Esophagus muscularis mucosa (tissue), 4 donors: ENCODE results near the gene CREBRF. TPM values are rescaled to one million over a fixed set of nuclear protein-coding genes. Genes with fewer than 3 reads are reported as not detected.

Experiments used
- DNase-seq: peaks from one replicate; pipeline ENCODE4 v3.0.0-alpha.2; 2017; ENCODE audit errors: extremely low spot score
- H3K27ac ChIP-seq, 4 donors: fragments of 200-600 bp; sonication (generic); replicated peaks in 1 of 4; 1 replicate in 3 of 4; 2 replicates in 1 of 4; pipeline ENCODE4 v1.5.1; 2016 to 2019; ENCODE audit warnings: mild to moderate bottlenecking in 1 of 4
- H3K27me3 ChIP-seq, 4 donors: fragments of 200-600 bp; sonication (generic); one replicate each; pipeline versions ENCODE4 v1.5.1 to v1.6.0; 2016 to 2019
- H3K36me3 ChIP-seq, 4 donors: fragments of 200-600 bp; sonication (generic); one replicate each; pipeline ENCODE4 v1.5.1; 2016 to 2019
- H3K4me1 ChIP-seq, 4 donors: fragments of 200-600 bp; sonication (generic); one replicate each; pipeline ENCODE4 v1.5.1; 2016 to 2019
- H3K4me3 ChIP-seq, 4 donors: fragments of 200-600 bp; sonication (generic); 1 replicate in 2 of 4; 2 replicates in 2 of 4; pipeline ENCODE4 v1.5.1; 2016 to 2019; ENCODE audit warnings: mild to moderate bottlenecking in 4 of 4, moderate library complexity in 1 of 4
- H3K9me3 ChIP-seq, 4 donors: fragments of 200-600 bp; sonication (generic); 1 replicate in 3 of 4; 2 replicates in 1 of 4; pipeline ENCODE4 v1.5.1; 2016 to 2019
- EP300 ChIP-seq: sonication (generic); formaldehyde crosslinking; IDR thresholded peaks from one replicate; pipeline ENCODE4 v1.6.1; 2017; ENCODE audit warnings: antibody characterized with exemption
- POLR2A ChIP-seq: fragments of 450-650 bp; IDR thresholded peaks from one replicate; pipeline ENCODE4 v1.6.1; 2017; ENCODE audit warnings: antibody characterized with exemption, moderate library complexity, mild to moderate bottlenecking, low read depth
- POLR2AphosphoS5 ChIP-seq, 2 donors: sonication (generic); formaldehyde crosslinking; IDR thresholded peaks; one replicate each; pipeline ENCODE4 v1.6.1; 2017; ENCODE audit warnings: antibody characterized with exemption in 2 of 2
- WGBS: methylation state at CpG from one replicate; pipeline ENCODE4 v1.1.5; 2018; 5-methylcytosine and 5-hydroxymethylcytosine counted together
- intact Hi-C: fragments of 100-400 bp; cut with DNase I; formaldehyde crosslinking; loops from one replicate; pipeline ENCODE4 v1.15.1; 2023
- total RNA-seq, 4 donors: library from RNA; depleted of rRNA; stranded (reverse); fragments of >200 nt; gene quantifications; one replicate each; pipeline versions ENCODE4 v1.1.0 to v1.2.1, GENCODE V29; 2016
- TF ChIP-seq, protein P1 (sequence below), 3 experiments: fragments of 200-600 bp in 2 of 3; fragments of 450-650 bp in 1 of 3; sonication (generic) in 2 of 3; IDR thresholded peaks; one replicate each; pipeline ENCODE4 v1.5.1; 2017 to 2019; ENCODE audit warnings: antibody characterized with exemption in 3 of 3, mild to moderate bottlenecking in 2 of 3, moderate library complexity in 1 of 3

CREBRF gene
- total RNA-seq, 4 donors from 2014 or later, result 37.8 to 76.5 (median 46.3) TPM

GRCh38 chr5:173051746-173052145 is 4.4 kb upstream of the CREBRF start:
- DNase-seq, result no peak
- H3K4me1 ChIP-seq, result peaks cover 0 to 11% (median 5%) of the 10 kb centered on the region in 4 donors
- intact Hi-C loops, result loop anchor here (10.0 kb wide), 1 partner anchor 93 kb away; the partner anchor contains the start of gene BNIP1
- TF ChIP-seq POLR2AphosphoS5 (IDR thresholded peaks at IDR 0.05) (no peak), POLR2A (no peak), EP300 (no peak)
- TF ChIP-seq, protein P1, sequence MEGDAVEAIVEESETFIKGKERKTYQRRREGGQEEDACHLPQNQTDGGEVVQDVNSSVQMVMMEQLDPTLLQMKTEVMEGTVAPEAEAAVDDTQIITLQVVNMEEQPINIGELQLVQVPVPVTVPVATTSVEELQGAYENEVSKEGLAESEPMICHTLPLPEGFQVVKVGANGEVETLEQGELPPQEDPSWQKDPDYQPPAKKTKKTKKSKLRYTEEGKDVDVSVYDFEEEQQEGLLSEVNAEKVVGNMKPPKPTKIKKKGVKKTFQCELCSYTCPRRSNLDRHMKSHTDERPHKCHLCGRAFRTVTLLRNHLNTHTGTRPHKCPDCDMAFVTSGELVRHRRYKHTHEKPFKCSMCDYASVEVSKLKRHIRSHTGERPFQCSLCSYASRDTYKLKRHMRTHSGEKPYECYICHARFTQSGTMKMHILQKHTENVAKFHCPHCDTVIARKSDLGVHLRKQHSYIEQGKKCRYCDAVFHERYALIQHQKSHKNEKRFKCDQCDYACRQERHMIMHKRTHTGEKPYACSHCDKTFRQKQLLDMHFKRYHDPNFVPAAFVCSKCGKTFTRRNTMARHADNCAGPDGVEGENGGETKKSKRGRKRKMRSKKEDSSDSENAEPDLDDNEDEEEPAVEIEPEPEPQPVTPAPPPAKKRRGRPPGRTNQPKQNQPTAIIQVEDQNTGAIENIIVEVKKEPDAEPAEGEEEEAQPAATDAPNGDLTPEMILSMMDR (IDR thresholded peaks at IDR 0.05), result no peak
- WGBS, result 52% methylated on average over 5 of the region's 5 CpGs
- H3K9me3 ChIP-seq, result no peaks in the 10 kb centered on the region
- H3K27me3 ChIP-seq, result peaks cover 0 to 4% (median 0%) of the 10 kb centered on the region in 4 donors
- H3K36me3 ChIP-seq, result no peaks in the 10 kb centered on the region
- H3K4me3 ChIP-seq, result no peak overlapping the region
- no peak overlapping the region for H3K27ac ChIP-seq

- DNase-seq, result no peak
- no peak overlapping the region for H3K4me3 ChIP-seq
- no peaks in the 10 kb centered on the region for H3K36me3 ChIP-seq
- peaks cover 4 to 17% (median 11%) of the 10 kb centered on the region in 4 donors for H3K4me1 ChIP-seq
- H3K27ac ChIP-seq, result no peak overlapping the region
- TF ChIP-seq EP300 (no peak), POLR2AphosphoS5 (IDR thresholded peaks at IDR 0.05) (no peak), POLR2A (no peak)
- TF ChIP-seq, protein P1 (IDR thresholded peaks at IDR 0.05), result no peak
- H3K9me3 ChIP-seq, result no peaks in the 10 kb centered on the region
- peaks cover 0 to 4% (median 0%) of the 10 kb centered on the region in 4 donors for H3K27me3 ChIP-seq
- 53% methylated on average over 3 of the region's 3 CpGs for WGBS
- intact Hi-C loops, result loop anchor here (10.0 kb wide), 1 partner anchor 92 kb away; the partner anchor contains the start of gene BNIP1
These were observed 3.1 kb upstream of the CREBRF start for GRCh38 chr5:173053041-173053440.

- Histone ChIP-seq H3K4me1 (peaks cover 24 to 39% (median 32%) of the 10 kb centered on the region in 4 donors), H3K27me3 (peaks cover 0 to 4% (median 0%) of the 10 kb centered on the region in 4 donors), H3K4me3 (peak overlapping the region; percentile 88 to 100 (median 96)), H3K27ac (peak overlapping the region in 1 of 4 donors; percentile 97), H3K36me3 (no peaks in the 10 kb centered on the region), H3K9me3 (no peaks in the 10 kb centered on the region)
- WGBS, result 29% methylated on average over 10 of the region's 10 CpGs
- DNase-seq, result no peak
- intact Hi-C loops, result loop anchor here (10.0 kb wide), 1 partner anchor 90 kb away; the partner anchor contains the start of gene BNIP1
- no peak for TF ChIP-seq POLR2A
- TF ChIP-seq, protein P1 (IDR thresholded peaks at IDR 0.05), result no peak
- no peak for TF ChIP-seq POLR2AphosphoS5 (IDR thresholded peaks at IDR 0.05)
- TF ChIP-seq EP300, result no peak
These were observed 970 bp upstream of the CREBRF start for GRCh38 chr5:173055042-173055721.

- peak overlapping the region; percentile 2 to 100 (median 96) for H3K27ac ChIP-seq
- no peaks in the 10 kb centered on the region for H3K36me3 ChIP-seq
- TF ChIP-seq, protein P1 (IDR thresholded peaks at IDR 0.05), result no peak
- TF ChIP-seq EP300 (no peak), POLR2A (no peak), POLR2AphosphoS5 (IDR thresholded peaks at IDR 0.05) (no peak)
- no peak for DNase-seq
- H3K4me1 ChIP-seq, result peaks cover 26 to 43% (median 37%) of the 10 kb centered on the region in 4 donors
- 1% methylated on average over 11 of the region's 11 CpGs for WGBS
- H3K9me3 ChIP-seq, result no peaks in the 10 kb centered on the region
- intact Hi-C loops, result loop anchor here (10.0 kb wide), 1 partner anchor 89 kb away; the partner anchor contains the start of gene BNIP1
- H3K27me3 ChIP-seq, result peaks cover 0 to 4% (median 0%) of the 10 kb centered on the region in 4 donors
- peak overlapping the region; percentile 88 to 100 (median 96) for H3K4me3 ChIP-seq
These were observed 500 bp upstream of the CREBRF start for GRCh38 chr5:173055722-173055982.
